SK-N-SH (cell line): ENCODE data around the gene CFAP210. TPM values are rescaled to one million over a fixed set of nuclear protein-coding genes. Genes with fewer than 3 reads are reported as not detected.
"Not testable (repeated sequence)": the region's sequence is repeated elsewhere in the genome, so short reads cannot be mapped to it uniquely, and the experiment has no call there.

Experiments used
- CTCF ChIA-PET: fragments of 300-600, 350-600 bp; formaldehyde crosslinking; extraction: SDS; loops from one replicate; lab custom pipeline; 2021; lab: Yijun Ruan, JAX
- POLR2A ChIA-PET: fragments of 350-600 bp; sonication (Branson Sonifier 250); formaldehyde crosslinking; extraction: SDS; loops from one replicate; lab custom pipeline; 2020; ENCODE audit warnings: antibody characterized with exemption, inconsistent platforms; lab: Yijun Ruan, JAX
- DNase-seq: peaks from one replicate; pipeline ENCODE4 v3.0.0; 2012
- H2AFZ ChIP-seq: fragments of 200-600 bp; sonication (generic); 2 replicates; pipeline ENCODE4 v1.8.1; 2016; ENCODE audit warnings: antibody characterized with exemption, mild to moderate bottlenecking, low read depth
- H3F3A ChIP-seq: fragments of 200-600 bp; sonication (generic); replicated peaks from 2 replicates; pipeline ENCODE3; 2016; ENCODE audit warnings: antibody characterized with exemption, mild to moderate bottlenecking; ENCODE audit not compliant: insufficient read depth
- H3K27ac ChIP-seq, 2 experiments: fragments of 200-500 bp in 1 of 2; fragments of 200-600 bp in 1 of 2; sonication (Bioruptor generic) in 1 of 2; sonication (generic), shearing (Covaris generic) in 1 of 2; 2 replicates each; pipeline versions ENCODE4 v1.5.1 to v1.6.1; 2014 to 2016; ENCODE audit warnings: low read depth in 2 of 2, inconsistent platforms in 1 of 2, low read length in 1 of 2, mild to moderate bottlenecking in 1 of 2, mixed read lengths in 1 of 2
- H3K27me3 ChIP-seq: fragments of 200-600 bp; sonication (generic), shearing (Covaris generic); 2 replicates; pipeline ENCODE4 v1.6.1; 2016; ENCODE audit warnings: mixed run types; ENCODE audit not compliant: insufficient read depth
- H3K36me3 ChIP-seq, 2 experiments: fragments of 200-500 bp in 1 of 2; fragments of 200-600 bp in 1 of 2; sonication (Bioruptor generic) in 1 of 2; sonication (generic) in 1 of 2; replicated peaks in 1 of 2; 2 replicates each; pipeline versions ENCODE3 to v1.5.1; 2014 to 2016; ENCODE audit warnings: low read length in 1 of 2, mild to moderate bottlenecking in 1 of 2; ENCODE audit not compliant: insufficient read depth in 2 of 2, control insufficient read depth in 1 of 2
- H3K4me1 ChIP-seq, 2 experiments: fragments of 200-500 bp in 1 of 2; fragments of 200-600 bp in 1 of 2; sonication (Bioruptor generic) in 1 of 2; sonication (generic), shearing (Covaris generic) in 1 of 2; 2 replicates each; pipeline versions ENCODE4 v1.5.1 to v1.6.1; 2014 to 2016; ENCODE audit warnings: low read depth in 1 of 2, low read length in 1 of 2, mixed run types in 1 of 2; ENCODE audit not compliant: insufficient read depth in 2 of 2, control insufficient read depth in 1 of 2
- H3K4me2 ChIP-seq: fragments of 200-600 bp; sonication (generic), shearing (Covaris generic); 2 replicates; pipeline ENCODE4 v1.6.1; 2017; ENCODE audit warnings: mixed run types
- H3K4me3 ChIP-seq, 2 experiments: fragments of 200-500 bp in 1 of 2; fragments of 200-600 bp in 1 of 2; sonication (Bioruptor generic) in 1 of 2; sonication (generic), shearing (Covaris generic) in 1 of 2; 2 replicates each; pipeline versions ENCODE4 v1.5.1 to v1.8.1; 2014 to 2016; ENCODE audit warnings: low read depth in 2 of 2, inconsistent platforms in 1 of 2, low read length in 1 of 2, mild to moderate bottlenecking in 1 of 2, mixed read lengths in 1 of 2, moderate library complexity in 1 of 2
- H3K79me2 ChIP-seq: fragments of 200-600 bp; sonication (generic); 2 replicates; pipeline ENCODE4 v1.8.1; 2017; ENCODE audit warnings: mild to moderate bottlenecking; ENCODE audit not compliant: insufficient read depth
- H3K9ac ChIP-seq: fragments of 200-600 bp; sonication (generic); 2 replicates; pipeline ENCODE4 v1.6.1; 2017; ENCODE audit warnings: mixed run types
- H3K9me2 ChIP-seq: fragments of 200-600 bp; sonication (generic); 2 replicates; pipeline ENCODE4 v1.6.1; 2017; ENCODE audit warnings: mixed run types
- H3K9me3 ChIP-seq: fragments of 200-600 bp; sonication (generic); 2 replicates; pipeline ENCODE4 v1.6.1; 2017; ENCODE audit warnings: mixed run types, mild to moderate bottlenecking, moderate library complexity
- H4K20me1 ChIP-seq: fragments of 200-600 bp; sonication (generic); 2 replicates; pipeline ENCODE4 v1.6.1; 2017; ENCODE audit warnings: mild to moderate bottlenecking, mixed run types; ENCODE audit not compliant: insufficient read depth
- WGBS: methylation state at CpG from one replicate; pipeline ENCODE4 v1.1.6; 2017; ENCODE audit warnings: low lambda C conversion rate; 5-methylcytosine and 5-hydroxymethylcytosine counted together
- polyA plus RNA-seq, 3 experiments: library from polyadenylated mRNA; depleted of rRNA; stranded (reverse); fragments of >200 nt; gene quantifications; 2 replicates each; pipeline ENCODE4 v1.2.3, GENCODE V29; 2012
- small RNA-seq, 7 experiments: library from RNA; depleted of rRNA; stranded (forward); fragments of <200 nt; gene quantifications; one replicate each; pipeline ENCODE3, GENCODE V24; 2012

CFAP210 gene
- polyA plus RNA-seq, 1 of the 3 experiments (the other 2 are of a cell fraction): 0.03 TPM

DNA sequence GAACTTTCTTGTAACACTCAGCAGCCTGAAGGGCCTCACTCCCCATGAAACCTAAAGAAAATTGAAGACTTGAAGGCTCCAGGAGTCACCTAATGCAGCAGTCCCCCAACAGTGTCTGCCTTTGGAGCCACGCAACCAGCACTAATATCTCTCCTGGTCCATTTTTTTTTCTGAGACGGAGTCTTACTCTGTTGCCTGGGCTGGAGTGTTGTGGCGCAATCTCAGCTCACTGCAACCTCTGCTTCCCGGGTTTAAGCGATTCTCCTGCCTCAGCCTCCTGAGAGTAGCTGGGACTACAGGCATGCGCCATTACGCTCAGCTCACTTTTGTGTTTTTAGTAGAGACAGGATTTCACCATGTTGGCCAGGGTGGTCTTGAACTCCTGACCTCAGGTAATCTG, 97.7 kb downstream of the CFAP210 start:
- H3F3A ChIP-seq, H3K4me2 ChIP-seq, CTCF ChIA-PET, H2AFZ ChIP-seq, H3K27me3 ChIP-seq, H3K9me2 ChIP-seq, H3K9ac ChIP-seq, H3K9me3 ChIP-seq, H3K4me3 ChIP-seq, H3K4me1 ChIP-seq, POLR2A ChIA-PET, H3K27ac ChIP-seq, DNase-seq: not testable (repeated sequence)
- 100% methylated on average over 6 of the region's 7 CpGs for WGBS
- peaks cover 98% of the 10 kb centered on the region for H3K79me2 ChIP-seq
- H4K20me1 ChIP-seq: peaks cover 68% of the 10 kb centered on the region
- peaks cover 0 to 13% of the 10 kb centered on the region in 2 experiments for H3K36me3 ChIP-seq

Small RNAs within 50 kb of the gene (small RNA-seq; reads per million reads assigned to genes)
- 0 to 1.0 (median 0) reads per million in 7 experiments for gene RF00432

Other genes with a start within 250 kb of the CFAP210 start
- gene BBS5, start 214.9 kb downstream of the CFAP210 start, polyA plus RNA-seq (2012; rRNA removed): 3.8 TPM in 2 replicates
- gene KLHL41, start 184.7 kb downstream of the CFAP210 start, polyA plus RNA-seq (2012; rRNA removed): 0.26 and 0.42 TPM in 2 replicates
- gene FASTKD1, start 120.5 kb downstream of the CFAP210 start, polyA plus RNA-seq (2012; rRNA removed): 8.7 and 14.9 TPM in 2 replicates
- gene PPIG, start 110.1 kb downstream of the CFAP210 start, polyA plus RNA-seq (2012; rRNA removed): 8.3 and 10.3 TPM in 2 replicates
- 0.99 and 1.1 TPM in 2 replicates for gene PHOSPHO2, start 64 bp upstream of the CFAP210 start, polyA plus RNA-seq (2012; rRNA removed)
- gene KLHL23, start 39.4 kb upstream of the CFAP210 start, polyA plus RNA-seq (2012; rRNA removed): 5.2 and 6.1 TPM in 2 replicates
- 60.8 and 80.3 TPM in 2 replicates for gene SSB, start 104.5 kb upstream of the CFAP210 start, polyA plus RNA-seq (2012; rRNA removed)
- gene METTL5, start 130.5 kb upstream of the CFAP210 start, polyA plus RNA-seq (2012; rRNA removed): 40.7 and 51.3 TPM in 2 replicates
- 5.2 and 6.7 TPM in 2 replicates for gene UBR3, start 133.0 kb upstream of the CFAP210 start, polyA plus RNA-seq (2012; rRNA removed)